ENCODE measurements around the gene PDE2A. TPM values are rescaled to one million over a fixed set of nuclear protein-coding genes. Genes with fewer than 3 reads are reported as not detected.

The PDE2A gene
- polyA plus RNA-seq, 3 donors, result 16.3 to 20.5 (median 17.2) TPM

GRCh38 chr11:72553706-72554105 lies 120.5 kb downstream of the PDE2A start:
- DNase-seq, result no peak

- no peak for DNase-seq
Measured at GRCh38 chr11:72552399-72552910, 121.8 kb downstream of the PDE2A start.

GRCh38 chr11:72551571-72551970 lies 122.7 kb downstream of the PDE2A start:
- no peak for DNase-seq

- DNase-seq, result no peak
Measured at GRCh38 chr11:72548463-72548862, 125.8 kb downstream of the PDE2A start.

- DNase-seq, result no peak
Measured at GRCh38 chr11:72546866-72547265, 127.4 kb downstream of the PDE2A start.

GRCh38 chr11:72544589-72544988 lies 129.6 kb downstream of the PDE2A start:
- DNase-seq, result no peak

GRCh38 chr11:72543849-72544542 lies 130.2 kb downstream of the PDE2A start:
- no peak for DNase-seq

GRCh38 chr11:72541257-72541974 lies 132.8 kb downstream of the PDE2A start:
- no peak for DNase-seq

- no peak for DNase-seq
Measured at GRCh38 chr11:72537051-72537450, 137.2 kb downstream of the PDE2A start.

GRCh38 chr11:72535194-72535547 lies 139.1 kb downstream of the PDE2A start:
- DNase-seq, result no peak

GRCh38 chr11:72534371-72535193 lies 139.6 kb downstream of the PDE2A start:
- no peak for DNase-seq

GRCh38 chr11:72529068-72529467 lies 145.2 kb downstream of the PDE2A start:
- no peak for DNase-seq

GRCh38 chr11:72528121-72528520 lies 146.1 kb downstream of the PDE2A start:
- no peak for DNase-seq

Other genes starting within 250 kb of the PDE2A start
- gene CLPB, start 239.9 kb downstream of the PDE2A start, polyA plus RNA-seq (ENCODE audit: insufficient read length in 3 of 3), result 10 to 100 TPM; 12.3 to 15.7 (median 14.5) TPM
- gene ARAP1, start 78.0 kb upstream of the PDE2A start, polyA plus RNA-seq (ENCODE audit: insufficient read length in 3 of 3), result 10 to 100 TPM; 77.6 to 82.1 (median 82.0) TPM
- 10 to 100 TPM; 69.0 to 78.2 (median 77.4) TPM for gene STARD10, start 119.6 kb upstream of the PDE2A start, polyA plus RNA-seq (ENCODE audit: insufficient read length in 3 of 3)
- 10 to 100 TPM; 25.4 to 48.6 (median 45.4) TPM for gene ATG16L2, start 140.0 kb upstream of the PDE2A start, polyA plus RNA-seq (ENCODE audit: insufficient read length in 3 of 3)